ENCODE data around the gene CTDSPL.

GRCh38 chr3:37820286-37820685, 41.4 kb upstream of the CTDSPL start:
- TF ChIP-seq CTCF (IDR thresholded peaks at IDR 0.05) (no peak), POLR2A (IDR thresholded peaks at IDR 0.05) (no peak)

Measured in suprapubic skin (tissue), 3 donors.